ENCODE data around the gene MAP2K5.
"Not testable (repeated sequence)": the region's sequence is repeated elsewhere in the genome, so short reads cannot be mapped to it uniquely, and the experiment has no call there.

The MAP2K5 gene

GRCh38 chr15:67646847-67647246 is 104.3 kb downstream of the MAP2K5 start:
- DNase-seq (ENCODE audit: low read depth): no peak
- TF ChIP-seq, protein P1, sequence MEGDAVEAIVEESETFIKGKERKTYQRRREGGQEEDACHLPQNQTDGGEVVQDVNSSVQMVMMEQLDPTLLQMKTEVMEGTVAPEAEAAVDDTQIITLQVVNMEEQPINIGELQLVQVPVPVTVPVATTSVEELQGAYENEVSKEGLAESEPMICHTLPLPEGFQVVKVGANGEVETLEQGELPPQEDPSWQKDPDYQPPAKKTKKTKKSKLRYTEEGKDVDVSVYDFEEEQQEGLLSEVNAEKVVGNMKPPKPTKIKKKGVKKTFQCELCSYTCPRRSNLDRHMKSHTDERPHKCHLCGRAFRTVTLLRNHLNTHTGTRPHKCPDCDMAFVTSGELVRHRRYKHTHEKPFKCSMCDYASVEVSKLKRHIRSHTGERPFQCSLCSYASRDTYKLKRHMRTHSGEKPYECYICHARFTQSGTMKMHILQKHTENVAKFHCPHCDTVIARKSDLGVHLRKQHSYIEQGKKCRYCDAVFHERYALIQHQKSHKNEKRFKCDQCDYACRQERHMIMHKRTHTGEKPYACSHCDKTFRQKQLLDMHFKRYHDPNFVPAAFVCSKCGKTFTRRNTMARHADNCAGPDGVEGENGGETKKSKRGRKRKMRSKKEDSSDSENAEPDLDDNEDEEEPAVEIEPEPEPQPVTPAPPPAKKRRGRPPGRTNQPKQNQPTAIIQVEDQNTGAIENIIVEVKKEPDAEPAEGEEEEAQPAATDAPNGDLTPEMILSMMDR (IDR thresholded peaks at IDR 0.05; ENCODE audit: low read length, missing control alignments): no peak

DNA sequence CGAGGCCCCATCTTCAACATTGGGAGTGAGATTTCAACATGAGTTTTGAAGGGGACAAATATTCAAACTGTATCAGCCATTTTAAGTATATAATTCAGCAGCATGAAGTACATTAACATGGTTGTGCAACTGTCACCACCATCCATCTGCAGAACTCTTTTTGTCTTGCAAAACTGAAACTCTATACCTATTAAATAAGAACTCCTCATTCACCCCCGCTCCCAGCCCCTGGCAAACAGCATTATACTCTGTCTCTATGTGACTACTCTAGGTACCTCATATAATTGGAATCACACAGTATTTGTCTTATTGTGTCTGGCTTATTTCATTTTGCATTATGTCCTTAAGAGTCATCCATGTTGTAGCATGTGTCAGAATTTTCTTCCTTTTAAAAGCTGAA is 110.1 kb downstream of the MAP2K5 start:
- no peak overlapping the region for H3K4me3 ChIP-seq (replicated peaks; ENCODE audit: low read depth, low read length)
- TF ChIP-seq, protein P1 (IDR thresholded peaks at IDR 0.05; ENCODE audit: low read length, missing control alignments): no peak
- no peak for DNase-seq (ENCODE audit: low read depth)

More at GRCh38 chr15:67646847-67647246, 104.3 kb downstream of the MAP2K5 start:
- H3K4me3 ChIP-seq (replicated peaks; ENCODE audit: low read depth, low read length): no peak overlapping the region

- no peak for DNase-seq (ENCODE audit: low read depth)
- TF ChIP-seq, protein P1 (IDR thresholded peaks at IDR 0.05; ENCODE audit: low read length, missing control alignments): no peak
- H3K4me3 ChIP-seq (replicated peaks; ENCODE audit: low read depth, low read length): no peak overlapping the region
Measured at GRCh38 chr15:67660446-67660845, 117.9 kb downstream of the MAP2K5 start.

GRCh38 chr15:67660874-67661606 is 118.5 kb downstream of the MAP2K5 start:
- no peak for DNase-seq (ENCODE audit: low read depth)
- no peak overlapping the region for H3K4me3 ChIP-seq (replicated peaks; ENCODE audit: low read depth, low read length)
- TF ChIP-seq, protein P1 (IDR thresholded peaks at IDR 0.05; ENCODE audit: low read length, missing control alignments): no peak

GRCh38 chr15:67670647-67671305 is 128.3 kb downstream of the MAP2K5 start:
- no peak for DNase-seq (ENCODE audit: low read depth)
- H3K4me3 ChIP-seq (replicated peaks; ENCODE audit: low read depth, low read length): no peak overlapping the region
- TF ChIP-seq, protein P1 (IDR thresholded peaks at IDR 0.05; ENCODE audit: low read length, missing control alignments): no peak

DNA sequence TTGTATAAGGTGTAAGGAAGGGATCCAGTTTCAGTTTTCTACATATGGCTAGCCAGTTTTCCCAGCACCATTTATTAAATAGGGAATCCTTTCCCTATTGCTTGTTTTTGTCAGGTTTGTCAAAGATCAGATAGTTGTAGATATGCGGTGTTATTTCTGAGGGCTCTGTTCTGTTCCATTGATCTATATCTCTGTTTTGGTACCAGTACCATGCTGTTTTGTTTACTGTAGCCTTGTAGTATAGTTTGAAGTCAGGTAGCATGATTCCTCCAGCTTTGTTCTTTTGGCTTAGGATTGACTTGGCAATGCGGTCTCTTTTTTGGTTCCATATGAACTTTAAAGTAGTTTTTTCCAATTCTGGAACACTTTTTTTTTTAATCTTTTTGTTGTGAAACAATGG is 130.3 kb downstream of the MAP2K5 start:
- DNase-seq (ENCODE audit: low read depth): not testable (repeated sequence)

GRCh38 chr15:67674983-67675382 is 132.5 kb downstream of the MAP2K5 start:
- no peak overlapping the region for H3K4me3 ChIP-seq (replicated peaks; ENCODE audit: low read depth, low read length)
- no peak for DNase-seq (ENCODE audit: low read depth)
- TF ChIP-seq, protein P1 (IDR thresholded peaks at IDR 0.05; ENCODE audit: low read length, missing control alignments): no peak

More for the DNA sequence above, 130.3 kb downstream of the MAP2K5 start:
- H3K4me3 ChIP-seq (replicated peaks; ENCODE audit: low read depth, low read length): not testable (repeated sequence)
